RPMI7951 (cell line): ENCODE results near the gene PPHLN1. TPM values are rescaled to one million over a fixed set of nuclear protein-coding genes. Genes with fewer than 3 reads are reported as not detected.
A peak's percentile ranks its signal among the peaks of the same experiment; 100 is the strongest.

Experiments used
- DNase-seq: peaks from one replicate; pipeline ENCODE4 v3.0.0-alpha.2; 2012; ENCODE audit warnings: low read depth
- total RNA-seq: library from RNA; depleted of rRNA; stranded (reverse); fragments of >200 nt; shearing (Covaris generic); gene quantifications from 2 replicates; pipeline ENCODE4 v1.2.3, GENCODE V29; 2014; rRNA removed

PPHLN1 gene
- total RNA-seq, 1 experiment from 2014 or later, result 58.8 TPM

DNA sequence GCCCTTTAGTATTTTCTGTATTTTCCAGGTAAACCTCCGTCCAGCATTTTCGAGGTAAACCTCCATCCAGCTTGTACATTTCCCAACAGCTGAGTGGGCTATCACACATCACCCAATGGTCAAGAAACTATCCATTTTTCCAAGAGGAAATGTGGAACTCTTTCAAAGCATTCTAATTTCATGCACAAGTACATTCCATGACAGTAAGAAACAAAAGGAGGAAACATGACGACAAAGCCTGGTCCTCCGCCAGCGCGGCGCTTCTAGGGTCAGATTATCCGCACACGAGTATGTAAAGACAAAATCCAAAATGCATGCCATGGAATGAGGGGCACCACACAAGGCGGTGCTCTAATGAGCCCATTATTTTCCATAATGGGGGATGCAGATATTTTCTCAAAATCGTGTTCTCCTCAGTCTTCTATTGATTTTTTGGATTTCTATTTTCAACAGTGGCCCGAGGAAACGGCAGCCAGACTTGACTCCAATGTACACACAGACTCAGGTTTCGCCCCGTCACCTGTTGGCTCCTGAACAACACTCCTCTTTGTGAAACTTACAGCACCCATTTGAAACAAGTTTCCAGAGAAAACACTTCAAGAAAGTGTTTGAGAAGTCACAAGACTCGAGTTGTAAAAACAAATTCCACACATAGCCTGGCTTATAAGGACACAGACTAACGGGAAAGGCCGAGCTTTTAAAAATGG lies 156.2 kb downstream of the PPHLN1 start:
- DNase-seq, result no peak

DNA sequence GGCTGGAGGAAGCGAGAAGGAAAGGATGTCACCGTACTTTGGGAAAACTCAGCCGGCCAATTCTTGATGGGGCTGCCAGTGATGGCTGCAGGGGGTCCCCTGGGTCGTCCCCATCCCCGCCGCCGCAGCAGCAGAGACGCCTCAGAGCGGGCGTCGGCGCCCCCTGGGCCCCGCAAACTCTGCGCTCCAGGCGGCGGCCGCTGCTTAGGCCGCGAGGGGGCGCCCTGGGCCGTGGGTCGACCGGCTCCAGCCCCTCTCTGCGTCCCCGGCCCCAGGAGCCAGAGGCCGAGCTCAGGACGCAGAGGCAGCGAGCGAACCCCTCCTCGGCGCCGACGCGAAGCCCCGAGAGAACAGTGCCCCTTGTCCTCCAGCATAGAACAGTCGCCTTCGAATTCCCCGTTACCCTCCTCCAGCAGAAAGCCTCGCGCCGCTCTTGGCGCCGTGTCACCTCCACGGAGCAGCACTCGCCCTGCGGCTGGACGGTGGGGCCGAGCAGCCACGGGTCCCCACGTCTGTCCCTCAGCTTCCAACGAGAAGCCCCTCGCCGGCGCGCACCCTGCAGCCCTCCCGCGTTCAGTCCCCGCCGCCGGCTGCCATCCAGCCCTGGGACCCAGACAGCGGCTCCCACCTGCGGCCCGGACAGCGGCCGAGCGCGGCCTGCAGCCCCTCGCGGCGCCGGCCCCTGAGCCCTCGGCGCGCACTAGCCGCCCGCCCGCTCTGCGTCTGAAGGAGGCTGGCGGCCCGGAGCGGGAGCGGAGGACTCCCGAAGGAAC lies 157.0 kb downstream of the PPHLN1 start:
- peak; percentile 49 for DNase-seq

DNA sequence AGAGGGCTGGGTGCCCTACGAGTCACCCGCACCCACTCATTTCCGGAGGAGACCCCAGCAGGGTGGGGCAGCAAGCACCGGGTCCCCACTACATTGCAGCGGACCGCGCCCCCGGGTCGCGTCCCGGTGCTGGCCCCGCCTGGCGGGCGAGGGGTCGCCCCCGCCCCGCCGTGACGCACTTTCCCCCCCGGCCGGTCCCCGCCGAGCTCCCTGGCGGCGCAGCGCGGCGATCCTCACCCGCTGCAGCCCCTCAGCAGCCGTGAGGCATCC lies 157.5 kb downstream of the PPHLN1 start:
- no peak for DNase-seq

DNA sequence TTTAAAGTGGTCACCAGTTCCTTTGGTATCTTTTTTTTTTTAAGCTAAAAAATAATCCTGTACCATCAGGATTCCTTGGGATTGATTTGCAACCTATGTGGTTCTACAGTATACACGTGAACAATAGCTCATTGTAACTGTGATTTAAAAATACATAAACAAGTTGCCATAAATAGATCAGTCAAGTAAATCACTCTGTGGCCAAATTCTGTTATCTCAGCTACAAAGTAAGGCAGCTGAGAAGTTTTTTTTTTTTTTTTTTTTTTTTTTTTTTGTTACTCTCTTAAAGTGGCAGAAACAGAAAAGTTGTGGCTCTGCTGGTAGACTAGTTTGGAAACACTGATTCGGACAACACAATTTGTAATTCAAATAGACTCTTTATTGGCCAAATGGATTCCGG lies 159.0 kb downstream of the PPHLN1 start:
- DNase-seq, result peak; percentile 15

DNA sequence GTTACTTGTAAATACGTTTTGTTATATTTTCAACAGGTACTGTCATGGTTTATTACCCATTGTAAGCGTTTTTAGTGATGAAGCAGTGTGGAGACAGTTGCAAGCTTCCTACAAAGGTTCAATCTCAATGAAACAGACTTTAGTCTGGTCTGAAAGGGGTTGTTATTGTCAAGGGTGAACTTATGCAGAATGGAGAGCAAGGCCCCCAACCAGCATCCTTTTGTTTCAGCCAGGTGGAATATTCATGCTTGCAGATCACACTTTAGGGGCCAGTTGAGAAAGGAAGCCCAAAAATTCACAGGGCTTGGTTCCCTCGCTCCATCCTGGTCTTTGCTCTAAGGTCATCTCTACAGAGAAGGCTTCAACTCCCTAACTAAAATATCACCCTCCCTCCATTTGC lies 159.9 kb downstream of the PPHLN1 start:
- no peak for DNase-seq

DNA sequence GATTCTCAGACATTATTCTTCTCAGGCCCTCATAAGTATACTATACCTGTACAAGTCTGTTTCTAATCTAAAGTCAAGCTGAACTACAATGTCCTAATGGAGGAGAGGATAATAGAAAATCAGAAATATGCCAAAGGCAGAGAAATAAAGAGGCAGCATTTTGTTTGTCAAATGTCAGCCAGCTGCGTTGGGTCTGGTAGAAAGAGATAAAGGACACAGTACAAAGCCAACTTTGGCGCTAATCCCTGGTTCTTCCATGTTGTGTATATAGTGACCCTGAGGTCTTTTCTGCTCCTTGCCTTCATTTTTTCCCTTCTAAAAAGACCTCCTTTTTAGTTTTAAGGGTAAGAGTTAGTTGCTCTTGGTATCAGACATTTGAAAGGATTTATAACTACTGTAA lies 160.4 kb downstream of the PPHLN1 start:
- DNase-seq, result no peak

DNA sequence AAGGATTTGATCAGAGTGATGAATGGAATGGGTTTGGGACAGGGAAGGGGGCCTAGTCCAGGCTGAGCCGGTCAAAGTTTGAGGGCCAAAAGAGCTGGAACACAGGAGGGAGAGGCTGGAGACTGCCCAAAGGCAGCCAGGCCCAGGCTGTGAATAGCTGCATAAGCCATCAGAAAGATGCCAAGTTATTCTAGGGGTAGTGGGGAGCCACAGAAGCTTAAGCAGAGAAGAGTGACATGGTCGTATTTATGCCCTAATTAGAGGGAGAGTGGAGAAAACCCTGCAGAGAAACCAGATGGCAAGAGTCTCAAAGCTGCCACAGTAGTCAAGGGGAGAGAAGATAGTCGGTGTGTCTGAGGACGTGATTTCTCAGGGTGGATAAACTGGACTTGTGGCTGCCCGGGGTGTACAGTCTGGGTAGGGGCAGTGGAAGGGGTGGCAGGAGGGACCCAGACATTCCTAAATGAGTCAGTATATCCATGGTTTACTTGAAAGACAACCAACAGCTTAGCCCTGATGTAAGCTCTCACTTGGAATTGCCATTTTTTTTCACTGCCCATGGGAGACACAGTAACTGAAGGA lies 164.4 kb downstream of the PPHLN1 start:
- no peak for DNase-seq

Other genes starting within 250 kb of the PPHLN1 start
- 9.3 TPM in 2 replicates for gene GXYLT1, start 181.3 kb upstream of the PPHLN1 start, total RNA-seq
- 11.7 and 19.9 TPM in 2 replicates for gene YAF2, start 87.9 kb upstream of the PPHLN1 start, total RNA-seq
- 35.1 and 52.3 TPM in 2 replicates for gene ZCRB1, start 73 bp upstream of the PPHLN1 start, total RNA-seq